HG03097 (cell line): Measurements from ENCODE around the gene CCNI.
"Not testable (repeated sequence)": the region's sequence is repeated elsewhere in the genome, so short reads cannot be mapped to it uniquely, and the experiment has no call there.

Experiments used
- ATAC-seq: cut with Tn5 transposase; IDR thresholded peaks from one replicate; pipeline ENCODE4 v1.9.1; 2021; ENCODE audit not compliant: unreplicated experiment, low FRiP score

CCNI gene

DNA sequence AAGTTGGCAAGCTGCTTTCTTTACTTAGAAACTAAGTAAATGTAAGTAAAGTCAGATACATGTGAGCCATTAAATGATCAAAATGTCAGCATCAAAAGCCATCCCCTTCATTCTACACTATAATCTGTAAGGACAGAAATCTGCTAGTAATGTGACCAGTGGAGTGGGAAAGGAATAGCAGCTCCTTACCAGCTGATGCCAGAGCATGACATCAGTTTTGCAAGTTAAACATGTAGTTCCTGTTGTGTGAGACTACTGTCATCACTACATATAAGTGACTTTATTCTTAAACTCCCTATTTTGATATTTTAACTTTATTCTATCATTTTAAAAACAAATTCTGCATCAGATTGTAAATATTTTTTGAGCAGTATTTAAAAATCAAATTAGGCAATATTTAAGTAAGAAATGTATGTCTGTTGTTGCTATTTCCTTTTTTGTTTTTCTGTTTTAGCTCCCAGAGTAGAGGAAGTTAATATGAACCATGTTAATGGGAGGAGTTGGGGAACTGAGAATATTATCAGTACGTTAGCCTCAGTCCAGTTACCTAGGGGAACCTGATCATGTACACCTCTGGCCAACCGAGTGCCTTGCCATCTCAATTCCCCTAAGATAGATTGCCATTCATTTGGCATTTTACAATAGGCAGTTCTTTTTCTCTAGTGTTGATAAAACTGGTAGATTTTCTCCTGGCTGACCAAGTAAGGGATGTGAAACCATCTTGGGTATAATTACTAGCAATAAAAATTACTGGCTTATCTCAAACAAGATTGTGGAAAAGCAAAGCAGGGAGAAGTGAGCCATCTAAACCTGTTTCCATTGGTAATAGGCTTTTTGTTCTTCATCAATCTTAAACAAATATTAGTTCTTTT is 34.7 kb downstream of the CCNI start:
- ATAC-seq, result no peak

DNA sequence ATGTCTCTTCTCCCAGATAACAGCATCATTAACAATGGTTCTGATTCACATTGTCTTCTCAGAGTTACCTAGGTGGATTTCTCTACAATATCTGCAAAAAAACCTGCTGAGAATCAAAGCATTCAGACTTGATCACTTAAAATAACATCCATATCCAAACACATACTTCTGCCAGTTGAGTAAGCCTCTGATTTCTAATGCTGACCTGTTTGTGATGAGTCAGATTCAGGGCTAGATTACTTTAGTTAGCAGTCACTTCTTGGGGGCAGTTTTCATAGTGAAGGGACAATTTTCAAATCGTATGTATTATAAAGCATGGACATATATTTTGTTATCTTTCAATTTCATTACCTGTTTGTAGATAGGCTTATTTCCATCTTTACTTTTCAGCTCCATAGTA is 35.5 kb downstream of the CCNI start:
- no peak for ATAC-seq

GRCh38 chr4:77039796-77040195 is 36.0 kb downstream of the CCNI start:
- ATAC-seq, result no peak

- ATAC-seq, result no peak
These were observed 38.1 kb downstream of the CCNI start for GRCh38 chr4:77037736-77038135.

- not testable (repeated sequence) for ATAC-seq
These were observed 38.6 kb downstream of the CCNI start for GRCh38 chr4:77037168-77037567.

GRCh38 chr4:77036206-77036605 is 39.6 kb downstream of the CCNI start:
- no peak for ATAC-seq

DNA sequence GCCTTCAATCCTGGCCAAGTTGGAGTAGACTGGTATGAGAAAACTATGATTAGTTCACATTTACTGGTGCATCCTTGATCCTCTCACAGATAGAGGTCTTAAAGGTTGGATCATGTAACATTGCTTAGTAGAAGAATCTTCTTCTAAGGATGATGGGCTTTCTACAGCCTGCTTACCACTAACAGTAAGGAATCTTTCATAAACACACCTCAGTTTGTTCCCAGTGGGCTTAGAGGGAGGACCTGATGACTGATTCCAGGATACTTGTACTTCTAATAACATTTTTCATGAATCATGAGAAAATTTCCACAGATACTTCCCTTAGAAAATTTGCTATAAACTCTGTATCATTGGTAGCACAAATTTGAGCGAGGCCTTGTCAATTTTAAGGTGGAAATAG is 40.6 kb downstream of the CCNI start:
- ATAC-seq, result no peak

DNA sequence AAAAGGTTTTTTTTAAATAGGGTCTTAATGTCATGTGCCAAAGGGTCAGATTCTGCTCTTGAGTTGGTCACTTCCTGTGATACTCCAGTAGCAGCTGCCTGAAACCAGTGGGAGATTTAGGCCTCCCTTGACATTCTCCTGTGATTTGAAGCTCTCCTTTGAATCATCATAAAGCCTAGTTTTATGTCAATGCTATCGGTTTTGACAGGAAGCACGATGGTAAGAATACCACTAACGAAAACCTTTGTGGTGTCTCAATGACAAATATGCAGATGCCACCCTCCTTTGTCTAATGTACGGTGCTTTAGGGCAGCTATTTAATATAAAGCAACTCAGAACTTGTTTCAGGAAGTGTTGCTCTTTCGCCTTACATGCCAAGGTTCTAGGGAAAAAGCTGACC is 44.2 kb downstream of the CCNI start:
- ATAC-seq, result no peak

DNA sequence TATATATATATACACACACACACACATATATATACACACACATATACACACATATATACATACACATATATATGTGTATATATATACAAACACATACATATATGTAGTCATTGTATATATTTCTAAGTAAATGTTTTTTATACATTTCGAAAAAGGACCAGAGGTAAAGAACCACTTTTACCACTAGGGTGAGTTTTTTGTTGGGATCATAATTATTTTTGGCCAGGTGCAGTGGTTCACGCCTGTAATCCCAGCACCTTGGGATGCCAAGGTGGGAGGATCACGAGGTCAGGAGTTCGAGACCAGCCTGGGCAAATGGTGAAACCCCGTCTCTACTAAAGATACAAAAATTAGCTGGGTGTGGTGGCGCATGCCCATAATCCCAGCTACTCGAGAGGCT is 46.0 kb downstream of the CCNI start:
- not testable (repeated sequence) for ATAC-seq

DNA sequence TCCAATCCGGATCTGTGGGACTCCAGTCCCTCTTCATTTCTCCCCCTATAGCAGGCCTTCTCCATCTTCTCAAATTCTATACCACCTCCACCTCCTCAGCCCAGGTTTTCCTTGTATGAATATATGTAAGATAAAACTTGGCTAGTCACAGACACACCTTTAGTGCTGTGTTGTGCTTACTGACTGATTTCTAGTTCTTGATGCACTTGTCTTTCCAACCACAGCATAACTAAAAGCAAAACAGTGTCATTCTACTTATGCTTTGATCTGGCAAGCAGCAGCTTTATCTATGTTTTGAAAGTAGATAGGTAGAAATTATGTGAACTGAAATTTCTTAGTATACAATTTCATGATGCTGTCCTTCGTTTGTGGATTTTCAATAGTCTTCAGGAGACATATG is 47.5 kb downstream of the CCNI start:
- no peak for ATAC-seq

DNA sequence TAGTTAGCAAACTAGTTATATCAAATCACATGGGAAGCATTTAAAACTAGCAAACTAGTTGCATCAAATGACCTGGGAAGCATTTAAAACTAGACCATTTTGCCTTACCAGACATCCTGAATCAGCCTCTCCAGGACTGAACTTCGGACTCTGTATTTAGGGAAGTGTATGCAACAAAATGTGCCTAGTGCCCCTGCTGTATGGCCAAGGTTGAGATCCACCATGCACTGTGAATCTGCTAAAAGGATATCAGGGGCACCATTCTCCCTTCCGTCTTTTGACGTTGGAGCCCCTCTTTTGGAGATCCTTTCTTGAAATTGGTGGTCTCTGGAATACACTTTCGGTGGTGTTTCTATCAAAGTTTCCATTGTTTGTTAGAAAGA is 49.5 kb downstream of the CCNI start:
- no peak for ATAC-seq

DNA sequence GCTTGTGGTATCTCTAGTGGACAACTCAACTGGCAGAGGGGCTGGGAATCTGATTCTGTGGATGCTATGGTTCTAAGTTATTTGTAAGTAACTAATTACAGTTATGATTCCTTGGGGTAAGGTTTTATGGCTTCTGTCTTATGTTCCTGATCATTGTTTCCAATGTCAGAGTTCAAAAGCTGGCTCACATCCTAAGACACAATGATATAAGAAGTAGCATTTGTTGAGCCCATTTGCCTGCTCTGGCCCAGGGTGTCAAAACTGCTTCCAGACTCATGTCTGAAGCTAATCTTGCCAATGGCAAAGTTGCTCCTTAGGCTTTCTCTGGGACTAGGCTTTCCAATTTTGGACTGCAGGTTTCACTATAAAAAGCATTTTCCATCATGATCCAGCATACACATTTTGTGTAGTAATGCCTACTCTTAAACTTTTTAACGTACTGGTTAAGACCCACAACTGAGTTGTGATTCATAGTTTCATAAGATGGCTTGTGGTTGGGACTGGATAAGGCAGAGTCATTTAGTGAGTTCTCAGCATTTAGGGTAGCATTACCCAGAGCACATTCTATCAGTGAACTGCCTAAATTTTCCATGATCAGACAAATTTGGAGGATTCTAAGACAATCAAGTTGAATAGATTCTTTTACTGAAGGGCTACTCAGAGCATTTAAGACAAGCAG is 50.0 kb downstream of the CCNI start:
- ATAC-seq, result no peak

DNA sequence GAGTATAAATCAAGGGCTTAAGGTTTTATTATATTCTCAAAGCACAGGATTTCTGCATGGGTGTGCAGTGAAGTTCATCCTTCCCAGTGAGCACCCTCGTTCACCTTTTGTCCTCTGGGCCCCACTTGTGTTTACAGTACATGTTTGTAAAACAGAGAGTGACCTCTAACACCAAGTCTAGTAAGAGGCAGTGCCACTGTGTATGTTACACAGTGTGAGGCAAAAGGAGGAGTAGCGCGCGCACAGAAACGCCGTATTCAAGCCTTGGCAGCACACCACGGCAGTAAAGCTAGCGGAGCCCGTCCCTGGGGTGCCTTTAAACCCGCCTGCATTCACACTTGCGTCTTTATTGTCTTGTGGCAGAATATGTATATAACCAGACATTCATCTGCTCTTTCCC is 51.9 kb downstream of the CCNI start:
- no peak for ATAC-seq

DNA sequence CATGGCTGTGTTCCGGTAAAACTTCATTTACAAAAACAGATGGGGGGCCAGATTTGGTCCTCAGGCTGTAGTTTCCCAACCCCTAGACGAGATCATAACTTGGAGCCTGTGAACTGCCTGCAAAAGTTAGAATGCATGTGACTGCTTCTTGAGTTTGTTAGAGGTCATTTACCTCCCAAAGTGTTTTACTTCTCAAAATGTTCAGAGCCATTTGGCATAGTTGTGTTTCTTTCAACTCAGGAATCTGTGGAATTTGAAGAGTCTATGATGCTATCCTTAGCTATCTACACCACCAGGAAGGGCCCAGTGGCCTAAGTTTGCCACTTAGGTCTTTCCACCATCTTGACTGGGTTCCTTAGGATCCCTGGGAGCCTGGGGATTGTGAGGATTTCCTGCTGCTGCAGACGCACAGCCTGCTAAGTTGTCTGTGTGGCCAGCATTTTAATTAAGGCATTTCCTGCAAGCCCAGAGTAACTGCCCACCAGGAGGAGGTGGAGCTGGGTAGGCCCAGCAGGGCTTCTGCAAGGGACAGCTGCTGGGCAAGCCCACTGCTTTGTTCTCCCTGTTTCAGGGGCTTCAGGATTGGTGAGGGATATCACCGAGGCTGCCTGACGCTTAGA is 53.1 kb downstream of the CCNI start:
- no peak for ATAC-seq

DNA sequence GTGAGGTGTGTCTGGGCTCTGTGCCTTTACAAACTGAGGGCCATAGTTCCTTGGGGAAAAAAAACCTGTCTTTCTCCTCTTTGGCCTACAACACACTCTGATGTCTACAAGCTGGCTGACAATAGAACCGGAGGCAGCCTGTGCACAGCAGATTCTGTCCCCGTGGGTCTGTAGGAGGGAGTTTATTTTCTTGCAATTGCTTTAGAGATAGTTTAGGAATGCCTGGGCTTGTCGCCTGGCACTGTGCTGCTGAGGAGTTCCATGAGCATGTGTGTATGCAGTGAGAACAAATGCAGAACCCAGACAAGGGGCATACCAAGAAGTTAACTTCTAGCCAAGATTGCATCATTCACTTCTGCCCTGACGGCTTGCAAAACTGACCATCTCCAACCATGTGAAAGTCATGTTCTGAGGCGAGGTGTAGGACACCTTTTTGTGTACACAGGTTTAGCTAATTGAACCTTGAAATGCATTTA is 54.1 kb downstream of the CCNI start:
- ATAC-seq, result no peak

DNA sequence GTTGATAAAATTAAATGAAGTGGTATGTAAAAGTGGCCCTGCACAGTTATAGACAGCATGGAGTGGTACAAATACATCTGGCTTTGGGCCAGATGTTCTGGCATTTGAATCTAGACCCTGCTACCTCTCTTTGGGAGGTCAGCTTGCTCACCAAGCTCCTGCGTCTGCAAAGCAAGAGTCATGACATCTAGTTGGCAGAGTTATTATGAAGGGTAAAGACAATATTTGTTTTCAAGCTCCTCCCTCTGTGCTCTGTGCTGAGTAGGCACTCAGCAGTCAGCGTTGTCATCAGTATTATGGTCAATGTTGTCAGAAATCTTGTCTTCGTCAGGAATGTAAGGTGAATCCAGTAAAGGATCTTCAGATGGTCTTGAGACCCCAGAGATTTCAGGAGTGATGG is 55.8 kb downstream of the CCNI start:
- no peak for ATAC-seq

DNA sequence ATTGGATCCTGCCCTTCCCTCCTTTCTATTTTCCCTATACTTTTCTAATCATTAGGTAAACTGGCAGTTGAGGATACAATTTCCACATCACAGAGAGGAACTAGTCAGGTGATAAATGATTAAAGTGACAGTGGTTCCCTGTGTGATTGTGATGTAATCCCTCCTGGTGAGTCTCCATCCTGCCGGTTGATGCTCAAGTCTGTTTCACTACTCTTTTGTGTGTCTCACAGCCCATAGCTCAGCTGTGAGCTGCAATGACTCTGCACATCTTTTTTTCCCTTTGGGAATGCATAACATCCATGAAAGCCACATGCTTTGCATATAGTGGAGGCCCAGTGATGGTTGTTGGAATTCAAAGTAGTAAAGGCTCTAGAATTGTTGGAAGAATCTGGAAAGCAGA is 60.4 kb downstream of the CCNI start:
- ATAC-seq, result no peak

GRCh38 chr4:77014256-77014655 is 61.5 kb downstream of the CCNI start:
- no peak for ATAC-seq

DNA sequence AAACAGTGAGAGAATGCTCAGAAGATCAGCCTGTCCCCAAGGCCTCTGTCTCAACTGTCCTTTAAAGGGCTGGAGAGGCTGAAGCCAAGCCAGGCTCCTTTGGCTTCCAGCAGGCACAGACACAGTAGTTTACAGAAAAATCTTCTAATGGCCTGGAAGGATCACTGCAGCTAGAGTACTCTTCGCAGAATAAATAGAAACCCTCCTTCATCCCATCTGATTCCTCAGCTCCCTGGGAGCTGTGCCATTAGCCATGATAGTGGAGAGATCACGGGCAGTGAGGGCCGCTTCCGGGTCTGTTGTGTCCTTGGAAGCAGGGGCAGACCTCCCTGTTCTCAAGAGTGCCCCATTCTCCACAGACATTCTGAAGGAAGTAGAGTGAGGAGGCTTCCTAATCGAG is 63.1 kb downstream of the CCNI start:
- no peak for ATAC-seq

- ATAC-seq, result no peak
These were observed 64.9 kb downstream of the CCNI start for GRCh38 chr4:77010841-77011354.

- no peak for ATAC-seq
These were observed 66.2 kb downstream of the CCNI start for GRCh38 chr4:77009511-77010115.
